Coronary artery (tissue), 2 donors: ENCODE measurements around the gene ASZ1.

Source experiments
- DNase-seq: peaks from one replicate; pipeline ENCODE4 v3.0.0-alpha.2; 2017; ENCODE audit warnings: low spot score
- H3K27ac ChIP-seq, 2 donors: fragments of 200-600 bp; sonication (generic); one replicate each; pipeline ENCODE4 v1.5.1; 2016 to 2019
- H3K4me3 ChIP-seq: fragments of 200-600 bp; sonication (generic); 2 replicates; pipeline ENCODE4 v1.5.1; 2016; ENCODE audit warnings: mild to moderate bottlenecking, moderate library complexity
- CTCF ChIP-seq: fragments of 200-600 bp; sonication (generic); IDR thresholded peaks from one replicate; pipeline ENCODE4 v1.5.1; 2019; ENCODE audit warnings: antibody characterized with exemption

Gene ASZ1

GRCh38 chr7:117347962-117348672, 79.2 kb downstream of the ASZ1 start:
- TF ChIP-seq CTCF = no peak
- no peak overlapping the region for H3K4me3 ChIP-seq
- no peak overlapping the region for H3K27ac ChIP-seq
- no peak for DNase-seq

- no peak overlapping the region for H3K4me3 ChIP-seq
- H3K27ac ChIP-seq = no peak overlapping the region
- no peak for DNase-seq
- TF ChIP-seq CTCF = no peak
These were observed 79.8 kb downstream of the ASZ1 start for GRCh38 chr7:117347480-117347879.

- H3K27ac ChIP-seq = no peak overlapping the region
- DNase-seq = no peak
- no peak overlapping the region for H3K4me3 ChIP-seq
- TF ChIP-seq CTCF = no peak
These were observed 81.1 kb downstream of the ASZ1 start for GRCh38 chr7:117346161-117346560.

- no peak for TF ChIP-seq CTCF
- Histone ChIP-seq H3K27ac (no peak overlapping the region), H3K4me3 (no peak overlapping the region)
- no peak for DNase-seq
These were observed 89.3 kb downstream of the ASZ1 start for GRCh38 chr7:117338020-117338419.

- Histone ChIP-seq H3K4me3 (no peak overlapping the region), H3K27ac (no peak overlapping the region)
- no peak for TF ChIP-seq CTCF
- no peak for DNase-seq
These were observed 94.1 kb downstream of the ASZ1 start for GRCh38 chr7:117333168-117333567.

GRCh38 chr7:117332031-117332430, 95.3 kb downstream of the ASZ1 start:
- no peak overlapping the region for H3K4me3 ChIP-seq
- no peak for TF ChIP-seq CTCF

GRCh38 chr7:117325836-117326235, 101.5 kb downstream of the ASZ1 start:
- no peak for TF ChIP-seq CTCF
- DNase-seq = no peak

More at GRCh38 chr7:117332031-117332430, 95.3 kb downstream of the ASZ1 start:
- no peak for DNase-seq
- H3K27ac ChIP-seq = no peak overlapping the region

More at GRCh38 chr7:117325836-117326235, 101.5 kb downstream of the ASZ1 start:
- Histone ChIP-seq H3K4me3 (no peak overlapping the region), H3K27ac (no peak overlapping the region)
